GM18909 (cell line): ENCODE results near the gene MIA3.
A peak's percentile ranks its signal among the peaks of the same experiment; 100 is the strongest.
"Not testable (repeated sequence)": the region's sequence is repeated elsewhere in the genome, so short reads cannot be mapped to it uniquely, and the experiment has no call there.

Experiments
- ATAC-seq: cut with Tn5 transposase; IDR thresholded peaks from one replicate; pipeline ENCODE4 v1.9.1; 2021; ENCODE audit warnings: mild to moderate bottlenecking; ENCODE audit not compliant: unreplicated experiment, poor library complexity

Gene MIA3

DNA sequence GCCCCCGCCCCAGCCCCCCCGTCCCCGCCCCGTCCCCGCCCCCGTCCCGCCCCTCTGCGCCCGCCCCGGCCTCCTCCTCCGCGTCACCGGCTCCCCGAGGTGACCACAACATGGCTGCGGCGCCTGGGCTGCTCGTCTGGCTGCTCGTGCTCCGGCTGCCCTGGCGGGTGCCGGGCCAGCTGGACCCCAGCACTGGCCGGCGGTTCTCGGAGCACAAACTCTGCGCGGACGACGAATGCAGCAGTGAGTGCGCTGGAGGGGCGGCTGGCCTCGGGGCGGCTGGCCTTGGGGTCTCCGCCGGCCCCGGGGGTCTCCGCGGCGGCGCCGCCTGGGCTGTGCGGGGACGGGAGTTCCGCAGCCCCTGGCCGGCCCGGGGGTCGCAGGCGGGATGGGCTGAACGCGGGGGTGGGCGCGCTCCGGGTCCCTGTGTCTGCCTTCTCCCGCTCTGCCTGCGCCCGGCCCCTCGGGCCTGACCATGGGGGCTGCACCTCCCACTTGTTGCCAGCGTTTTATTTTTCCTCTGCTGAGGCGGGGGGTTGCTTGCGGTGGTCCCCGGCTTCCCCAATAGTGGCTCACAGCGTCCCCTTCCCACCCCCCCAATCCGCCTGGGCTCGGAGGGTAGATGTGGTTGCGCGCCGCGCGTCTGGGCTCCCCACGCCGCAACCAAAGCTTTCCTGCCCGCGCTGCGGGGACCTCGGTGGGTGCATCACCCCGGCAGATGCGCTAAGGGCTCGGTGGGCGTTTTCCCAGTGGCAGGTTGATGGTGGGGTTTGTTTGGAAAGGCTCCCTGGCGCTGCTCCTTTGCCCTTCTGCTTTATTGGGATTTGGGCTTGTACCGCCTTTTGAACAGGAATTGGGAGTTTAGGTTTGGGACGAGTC, at the start of gene MIA3:
TSS of gene MIA3 (plus strand) at position 97 of the 879 bp plus-strand sequence. CDS start at position 111, 14 bp downstream.
- peak; percentile 51 for ATAC-seq

GRCh38 chr1:222570837-222571236, 47.1 kb upstream of the MIA3 start:
- ATAC-seq: no peak

- no peak for ATAC-seq
Observed at GRCh38 chr1:222579316-222579715, 38.6 kb upstream of the MIA3 start.

DNA sequence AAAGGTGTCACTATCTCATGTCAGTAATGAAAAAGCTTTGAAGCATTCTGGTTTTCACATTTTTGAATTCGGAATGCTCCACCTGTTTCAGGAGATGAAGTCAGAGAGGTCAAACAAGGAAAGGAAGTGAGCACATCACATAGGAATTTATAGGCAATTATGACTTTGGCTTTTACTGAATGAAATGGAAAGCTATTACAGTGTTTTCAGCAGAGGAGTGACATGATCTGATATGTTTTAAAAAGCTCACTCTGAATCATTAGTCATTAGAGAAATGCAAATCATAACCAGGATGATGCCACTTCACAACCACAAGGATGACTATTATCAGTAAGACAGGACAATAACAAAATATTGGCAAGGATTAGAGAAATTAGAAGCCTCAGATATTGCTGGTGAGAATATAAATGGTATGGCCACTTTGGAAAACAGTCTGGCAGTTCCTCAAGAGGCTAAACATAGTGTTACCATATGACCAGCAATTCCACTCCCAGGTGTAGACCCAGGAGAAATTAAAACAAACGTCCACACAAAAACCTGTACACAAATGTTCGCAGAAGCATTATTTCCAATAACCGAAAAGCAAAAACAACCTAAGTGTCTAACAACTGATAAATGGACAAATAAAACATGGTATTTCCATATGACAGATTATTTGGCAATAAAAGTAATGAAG, 35.7 kb upstream of the MIA3 start:
- peak; percentile 56 for ATAC-seq

DNA sequence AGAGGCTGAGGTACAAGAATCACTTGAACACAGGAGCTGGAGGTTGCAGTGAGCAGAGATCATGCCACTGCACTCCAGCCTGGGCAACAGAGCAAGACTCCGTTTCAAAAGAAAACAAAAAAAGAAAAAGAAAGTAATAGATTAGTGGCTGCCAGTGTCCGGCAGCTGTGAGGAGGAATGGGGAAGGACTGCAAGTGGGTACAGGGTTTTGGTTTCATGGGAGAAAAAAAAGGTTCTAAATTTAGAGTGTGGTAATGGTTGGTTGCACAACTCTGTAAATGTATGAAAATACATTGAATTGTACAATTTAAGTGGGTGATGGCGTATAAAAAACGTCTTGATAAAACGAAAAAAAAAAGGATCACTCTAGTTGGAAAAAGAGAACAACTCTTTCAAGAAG, 34.8 kb upstream of the MIA3 start:
- ATAC-seq: peak; percentile 93

DNA sequence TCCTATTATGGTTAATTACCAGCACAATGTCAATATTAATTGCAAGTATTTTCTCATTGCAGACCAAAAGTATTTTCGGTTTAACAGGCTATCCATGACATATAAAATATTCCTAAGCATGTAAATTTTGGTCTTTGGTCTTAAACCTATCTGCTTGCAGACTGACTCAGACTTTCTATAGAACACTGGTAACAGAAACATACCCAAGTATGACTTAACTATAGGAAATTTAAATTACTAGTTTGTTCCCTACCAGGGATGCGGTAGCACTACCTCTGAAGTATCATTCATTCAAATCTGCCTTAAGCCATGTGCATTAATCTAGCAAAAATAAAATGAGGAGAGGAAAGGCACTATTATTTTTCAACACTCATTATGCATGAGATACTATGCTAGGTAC, 31.1 kb upstream of the MIA3 start:
- no peak for ATAC-seq

DNA sequence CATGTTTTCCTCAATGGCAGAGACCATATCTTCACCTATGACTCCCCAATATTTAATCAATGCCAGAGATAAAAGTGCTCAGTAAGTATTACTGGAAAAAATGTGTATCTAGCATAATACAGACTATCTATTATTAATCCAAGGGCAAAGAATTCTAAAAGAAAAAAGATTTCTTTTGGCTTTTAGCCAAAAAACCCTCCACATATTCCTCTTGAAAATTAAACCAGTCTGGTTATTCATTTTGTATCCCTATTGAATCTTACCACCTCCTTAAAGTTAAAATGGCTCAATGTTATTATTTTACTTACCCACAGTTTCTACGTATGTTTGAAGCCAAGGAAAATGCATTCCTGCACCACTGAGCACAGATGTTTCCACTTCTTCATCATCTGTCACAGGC, 29.8 kb upstream of the MIA3 start:
- no peak for ATAC-seq

DNA sequence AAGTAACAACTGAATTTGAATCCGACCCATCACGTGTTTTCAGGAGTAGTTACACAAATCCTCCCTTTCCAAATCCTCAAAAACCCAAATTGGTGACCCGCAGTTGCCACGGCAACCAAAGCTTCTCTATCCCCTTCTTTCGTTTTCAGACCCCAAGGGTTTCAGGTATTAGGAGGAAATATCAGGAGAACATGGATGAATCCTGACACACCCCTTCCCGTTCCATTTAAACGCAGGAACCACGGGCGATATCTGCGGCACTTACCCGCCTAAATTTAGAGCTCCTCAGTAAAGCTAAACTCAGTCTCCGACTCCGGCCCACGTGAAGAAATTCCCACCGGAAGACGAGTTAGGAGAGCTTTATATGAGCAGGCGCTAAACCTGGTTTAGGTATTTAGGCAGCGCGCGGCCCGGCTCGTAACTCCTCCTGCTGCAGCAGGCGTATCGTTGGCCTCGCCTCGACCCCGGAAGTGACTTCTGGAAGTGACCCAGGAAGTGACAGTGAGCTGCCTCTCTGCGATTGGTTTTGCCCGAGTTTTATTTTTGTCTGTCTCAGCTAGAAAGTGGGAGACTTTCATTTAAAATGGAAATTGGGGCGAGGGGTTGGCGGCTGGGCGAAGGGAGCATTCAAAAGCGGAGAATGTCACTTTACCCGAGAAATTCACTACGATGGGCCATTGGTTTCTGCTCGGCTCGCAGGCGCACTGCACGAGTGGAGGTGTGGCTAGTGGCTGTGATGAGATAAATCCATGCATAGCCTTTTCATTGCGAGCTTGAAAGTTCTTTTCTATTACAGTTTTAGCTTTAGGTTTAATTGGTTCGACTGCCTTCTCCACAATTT, 28.2 kb upstream of the MIA3 start, which contains the start of gene TAF1A:
TSS of gene TAF1A (minus strand) at position 472 of the 841 bp plus-strand sequence.
- peak; percentile 100 for ATAC-seq

- ATAC-seq: no peak
Observed at GRCh38 chr1:222592171-222592570, 25.7 kb upstream of the MIA3 start.

DNA sequence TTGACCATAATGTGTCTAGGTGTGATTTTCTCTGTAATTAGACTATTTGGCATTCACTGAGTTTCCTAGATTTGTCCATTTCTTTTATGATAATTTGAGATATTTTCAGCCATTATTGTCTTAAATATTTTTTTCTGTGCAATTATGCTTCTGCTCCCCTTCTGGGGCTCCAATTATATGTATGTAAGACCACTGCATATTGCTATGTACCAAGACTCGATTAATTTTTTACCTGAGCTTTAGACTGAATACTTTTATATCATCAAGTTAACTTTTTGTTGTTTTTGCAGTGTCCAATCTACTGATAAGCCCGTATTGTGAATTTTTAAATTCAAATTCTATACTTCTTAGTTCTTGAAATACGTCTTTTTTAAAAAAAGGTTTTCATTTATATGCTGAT, 23.1 kb upstream of the MIA3 start:
- ATAC-seq: no peak

DNA sequence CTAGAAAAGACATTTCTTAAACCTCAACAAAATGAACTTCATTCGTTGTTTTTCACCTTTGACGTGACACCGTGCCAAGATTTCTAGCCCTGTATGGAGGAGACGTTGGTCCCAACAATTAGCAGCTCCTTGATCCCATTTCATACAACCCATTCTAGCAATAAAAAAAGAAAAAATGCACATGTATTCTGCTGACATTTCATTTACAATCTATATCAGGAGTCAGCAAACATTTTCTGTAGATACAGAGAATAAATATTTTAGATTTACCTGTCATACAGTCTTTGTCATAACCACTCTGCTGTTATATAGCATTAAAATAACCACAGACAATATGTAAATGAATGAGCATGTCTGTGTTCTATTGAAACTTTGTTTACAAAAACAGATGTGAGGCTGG, 21.2 kb upstream of the MIA3 start:
- ATAC-seq: no peak

- ATAC-seq: no peak
Observed at GRCh38 chr1:222600281-222600680, 17.6 kb upstream of the MIA3 start.

DNA sequence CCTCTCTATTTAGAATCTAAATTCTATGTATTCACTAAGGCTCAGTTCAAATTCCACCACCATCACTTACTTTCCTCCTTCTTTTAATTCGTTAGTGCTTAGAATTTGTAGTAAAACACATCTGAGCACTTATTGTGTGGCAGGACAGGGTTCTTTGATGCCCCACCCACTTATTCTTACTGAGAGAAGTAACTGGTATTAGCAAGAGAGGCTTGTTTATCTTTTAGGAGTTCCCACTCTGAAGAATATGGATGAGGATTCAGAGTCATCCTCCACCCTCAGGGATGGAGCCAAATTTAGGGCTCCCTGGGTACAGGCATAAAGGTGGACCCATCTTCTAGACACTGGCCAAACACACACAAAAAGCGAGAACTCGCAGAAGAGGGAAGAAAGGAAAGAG, 16.6 kb upstream of the MIA3 start:
- no peak for ATAC-seq

DNA sequence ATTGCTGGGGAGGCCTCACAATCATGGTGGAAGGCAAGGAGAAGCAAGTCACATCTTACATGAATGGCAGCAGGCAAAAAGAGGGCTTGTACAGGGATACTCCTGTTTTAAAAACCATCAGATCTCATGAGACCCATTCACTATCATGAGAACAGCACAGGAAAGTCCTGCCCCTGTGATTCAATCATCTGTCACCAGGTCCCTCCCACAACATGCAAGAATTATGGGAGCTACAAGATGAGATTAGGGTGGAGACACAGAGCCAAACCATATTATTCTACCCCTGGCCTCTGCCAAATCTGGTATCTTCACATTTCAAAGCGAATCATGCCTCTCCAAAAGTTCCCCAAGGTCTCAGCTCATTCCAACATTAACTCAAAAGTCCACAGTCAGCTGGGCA, 11.1 kb upstream of the MIA3 start:
- ATAC-seq: no peak

GRCh38 chr1:222609111-222609510, 8.8 kb upstream of the MIA3 start:
- ATAC-seq: not testable (repeated sequence)

DNA sequence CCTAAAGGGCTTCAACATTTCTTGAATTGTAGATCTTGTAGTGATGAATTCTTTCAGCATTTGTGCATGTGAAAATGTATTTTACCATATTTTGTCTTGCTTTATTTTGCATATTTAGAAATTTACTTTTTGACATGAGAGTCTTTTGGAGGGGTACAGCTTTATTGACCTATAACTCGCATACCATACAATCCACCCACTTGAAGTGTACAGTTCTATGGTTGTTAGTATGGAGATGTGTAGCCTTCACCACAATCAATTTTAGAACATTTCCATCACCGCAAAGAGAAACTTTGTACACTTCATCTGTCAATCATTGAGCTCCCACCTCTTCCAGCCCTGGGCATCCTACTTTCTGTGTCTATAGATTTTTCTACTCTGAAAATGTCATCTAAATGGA, 7.2 kb upstream of the MIA3 start:
- no peak for ATAC-seq

GRCh38 chr1:222613627-222614026, 4.3 kb upstream of the MIA3 start:
- no peak for ATAC-seq

- ATAC-seq: no peak
Observed at GRCh38 chr1:222616525-222616924, 1.4 kb upstream of the MIA3 start.

GRCh38 chr1:222617367-222617951, 438 bp upstream of the MIA3 start:
- peak; percentile 80 for ATAC-seq

GRCh38 chr1:222618880-222619596, 1.1 kb downstream of the MIA3 start:
- no peak for ATAC-seq
